DLD1 (cell line): Measurements from ENCODE around the gene CHPF.

Source experiments
- in situ Hi-C: cut with HindIII; loops from 2 replicates; pipeline ENCODE4 v1.10.0; 2017; ENCODE audit warnings: low sequenced_read_pairs

The CHPF gene

DNA sequence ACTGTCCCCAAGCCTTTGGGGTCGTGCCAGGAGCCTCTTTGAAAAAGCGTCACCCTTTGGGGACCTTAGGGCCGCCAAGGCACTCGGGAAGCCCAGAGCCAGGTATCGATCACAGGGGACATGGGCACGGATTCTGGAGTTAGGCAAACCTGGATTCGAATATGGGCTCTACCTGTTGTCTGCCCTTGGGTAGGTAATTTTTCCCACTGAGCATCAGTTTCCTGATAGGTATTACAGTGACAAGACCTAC, 9.5 kb upstream of the CHPF start:
- in situ Hi-C loops = no loop called here

DNA sequence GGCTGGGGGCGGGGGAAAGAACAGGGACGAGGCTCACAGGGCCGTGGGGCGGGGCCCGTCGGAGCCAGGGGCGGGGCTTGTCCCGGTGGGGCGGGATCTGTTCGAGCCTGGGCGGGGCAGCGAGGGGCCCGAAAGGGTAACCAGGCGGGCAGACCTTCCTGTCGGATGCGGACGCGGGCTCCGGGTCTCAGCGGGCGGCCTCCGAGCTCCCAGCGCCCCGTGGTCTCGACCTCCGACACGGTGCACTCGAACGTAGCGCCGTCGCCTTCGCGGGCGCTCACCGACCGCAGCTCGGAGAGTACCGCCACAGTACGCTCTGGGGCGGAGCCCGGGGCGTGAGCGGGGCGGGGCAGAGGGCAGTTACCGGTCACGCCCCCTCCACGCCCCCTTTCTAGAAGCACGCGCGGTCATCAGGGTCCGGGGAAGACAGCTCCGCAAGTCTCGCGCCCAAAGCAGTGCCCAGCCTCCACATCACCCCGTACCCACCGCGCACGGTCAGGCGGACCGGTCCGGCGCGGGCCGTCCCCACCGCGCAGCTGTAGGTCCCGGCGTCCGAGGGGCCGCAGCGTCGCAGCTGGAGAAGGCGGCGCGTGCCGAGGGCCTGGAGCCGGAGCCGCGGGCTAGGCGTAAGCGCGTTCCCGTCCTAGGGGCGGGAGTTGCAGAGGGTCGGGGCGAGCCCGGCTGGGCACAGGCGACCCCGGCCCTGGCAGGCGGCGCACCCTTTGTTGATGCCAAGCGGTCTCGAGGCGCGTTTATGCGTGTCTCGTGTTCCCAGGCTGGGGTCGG, 9.0 kb upstream of the CHPF start:
- in situ Hi-C loops = no loop called here

DNA sequence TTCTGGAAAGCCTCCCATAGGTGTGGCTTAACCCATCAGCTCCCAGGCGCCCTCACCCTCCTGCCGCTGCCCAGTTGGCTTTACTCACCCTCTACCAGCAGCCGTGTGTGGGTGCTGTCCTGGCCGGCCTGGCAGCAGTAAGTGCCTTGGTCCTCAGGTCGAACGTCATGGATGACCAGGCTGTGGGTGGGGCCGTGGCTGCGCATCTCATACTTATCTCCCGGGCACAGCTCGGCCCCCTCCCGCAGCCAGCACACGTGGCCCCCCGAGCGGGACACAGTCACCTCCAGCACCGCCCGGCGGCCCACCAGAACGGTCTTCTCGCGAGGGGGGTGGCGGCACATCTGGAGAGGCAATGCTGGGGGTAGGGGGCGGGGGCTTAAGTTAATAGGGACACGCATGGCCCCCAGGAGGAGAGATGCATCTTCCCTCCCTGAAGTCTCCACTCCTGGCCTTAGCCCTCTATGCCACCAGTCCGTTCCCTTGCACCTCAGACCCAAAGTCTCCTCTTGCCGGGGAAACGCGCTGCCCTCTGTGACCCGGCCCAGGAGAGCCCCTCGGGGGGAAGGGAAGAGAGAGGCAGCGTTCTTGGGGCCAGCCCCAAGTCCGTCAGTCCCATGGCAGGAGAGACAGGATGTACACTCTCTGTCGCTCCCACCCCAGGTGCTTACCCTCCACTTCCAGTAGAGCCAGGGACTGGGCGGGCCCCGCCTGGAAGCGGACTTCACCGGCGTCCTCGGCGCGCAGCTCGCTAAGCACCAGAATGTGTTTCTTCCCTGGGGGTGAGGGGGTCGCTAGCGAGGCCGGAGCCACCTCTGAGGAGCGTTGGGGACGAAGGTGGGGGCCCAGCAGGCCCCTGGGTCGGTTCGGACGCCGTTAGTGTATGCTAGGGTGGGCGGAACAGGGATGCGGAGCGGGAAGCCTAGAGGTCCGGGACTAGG, 8.1 kb upstream of the CHPF start:
- in situ Hi-C loops = no loop called here

DNA sequence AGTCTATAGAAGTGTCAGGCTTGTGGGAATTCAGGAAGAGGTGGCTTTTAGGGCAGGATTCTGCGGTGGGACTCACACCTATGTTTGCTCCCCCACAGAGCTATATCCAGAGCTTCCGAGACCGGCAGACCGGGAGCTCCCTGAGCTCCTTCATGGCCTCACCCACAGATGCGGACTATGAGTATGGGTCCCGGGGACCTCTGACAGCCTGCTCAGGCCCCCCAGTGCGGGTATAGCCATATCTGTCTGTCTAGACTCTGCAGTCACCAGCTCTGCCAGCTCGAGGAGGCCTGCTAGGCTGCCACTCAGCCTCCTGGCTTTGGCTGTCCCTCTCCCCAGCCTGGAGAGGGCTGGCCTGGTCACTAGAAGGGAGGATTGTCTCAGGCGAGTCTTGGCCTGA, 6.0 kb upstream of the CHPF start:
- in situ Hi-C loops = no loop called here

DNA sequence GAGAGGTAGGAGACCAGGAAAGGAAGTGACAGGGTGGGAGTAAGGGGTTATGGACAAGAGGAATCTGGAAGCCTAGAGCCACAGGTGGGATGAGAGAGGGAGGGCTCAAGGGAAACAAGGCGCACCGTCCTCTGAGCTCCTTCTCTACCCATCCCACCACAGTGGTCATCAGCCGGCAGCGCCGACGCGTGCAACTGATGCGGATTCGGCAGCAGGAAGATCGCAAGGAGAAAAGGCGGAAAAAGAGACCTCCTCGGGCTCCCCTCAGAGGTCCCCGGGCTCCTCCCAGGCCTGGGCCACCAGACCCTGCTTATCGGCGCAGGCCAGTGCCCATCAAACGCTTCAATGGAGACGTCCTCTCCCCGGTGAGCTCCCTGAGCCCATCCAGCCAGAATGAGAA, 5.4 kb upstream of the CHPF start:
- in situ Hi-C loops = no loop called here

DNA sequence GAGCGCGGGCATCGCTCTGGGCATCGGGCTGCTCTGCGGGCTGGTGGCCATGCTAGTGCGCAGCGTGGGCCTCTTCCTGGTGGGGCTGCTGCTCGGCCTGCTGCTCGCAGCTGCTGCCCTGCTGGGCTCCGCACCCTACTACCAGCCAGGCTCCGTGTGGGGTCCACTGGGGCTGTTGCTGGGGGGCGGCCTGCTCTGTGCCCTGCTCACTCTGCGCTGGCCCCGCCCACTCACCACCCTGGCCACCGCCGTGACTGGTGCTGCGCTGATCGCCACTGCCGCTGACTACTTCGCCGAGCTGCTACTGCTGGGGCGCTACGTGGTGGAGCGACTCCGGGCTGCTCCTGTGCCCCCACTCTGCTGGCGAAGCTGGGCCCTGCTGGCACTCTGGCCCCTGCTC, 4.0 kb upstream of the CHPF start:
- in situ Hi-C loops = no loop called here

DNA sequence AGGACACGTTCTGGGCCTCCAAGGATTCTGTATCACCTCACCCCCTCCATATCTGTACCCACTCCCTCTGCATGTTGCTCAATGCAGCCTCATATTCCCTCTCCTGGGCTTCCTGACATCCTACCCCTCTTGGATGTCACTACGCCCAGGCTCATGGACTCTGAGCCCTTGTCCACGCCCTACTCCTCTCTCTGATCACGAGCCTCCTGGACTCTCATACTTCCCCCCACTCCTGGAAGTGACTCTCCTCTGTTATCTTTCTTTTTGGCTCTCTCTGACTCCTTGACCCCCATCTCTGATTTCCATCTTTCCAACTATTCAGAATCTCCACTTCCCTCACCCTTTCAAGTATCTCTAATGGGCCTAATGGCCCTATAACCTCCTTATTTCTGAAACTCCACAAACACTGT, 2.3 kb upstream of the CHPF start:
- in situ Hi-C loops = no loop called here

DNA sequence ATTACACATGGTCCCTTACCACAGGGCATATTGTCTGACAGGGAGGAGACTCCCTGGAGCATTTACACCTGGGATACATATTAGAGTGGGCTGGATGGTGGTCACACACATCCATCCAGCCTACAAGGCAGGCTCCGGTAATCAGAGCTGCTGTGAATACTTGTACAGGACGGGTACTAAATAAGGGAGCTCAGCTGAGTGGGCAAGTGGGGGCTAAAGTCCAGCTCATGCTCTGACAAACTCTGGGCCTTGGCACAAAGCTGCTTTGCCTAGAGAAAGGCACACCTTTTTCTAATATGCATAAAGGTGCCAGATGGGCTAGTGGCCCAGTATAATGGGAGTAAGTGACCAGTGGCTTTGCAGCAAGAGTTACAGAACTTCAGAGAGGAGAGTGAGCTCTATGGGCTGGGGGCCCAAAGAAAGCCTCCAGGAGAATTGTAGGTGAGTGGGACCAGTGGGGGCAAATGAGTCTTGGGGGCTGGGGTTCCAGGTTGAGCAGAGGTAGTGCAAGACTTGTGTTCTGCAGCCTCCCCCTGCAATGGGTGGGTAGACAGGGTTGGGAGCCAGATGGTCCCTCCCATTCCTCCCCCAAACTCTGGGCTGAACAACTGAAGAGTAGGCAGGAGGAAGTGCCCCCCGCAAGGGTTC, 1.8 kb upstream of the CHPF start:
- in situ Hi-C loops = no loop called here

DNA sequence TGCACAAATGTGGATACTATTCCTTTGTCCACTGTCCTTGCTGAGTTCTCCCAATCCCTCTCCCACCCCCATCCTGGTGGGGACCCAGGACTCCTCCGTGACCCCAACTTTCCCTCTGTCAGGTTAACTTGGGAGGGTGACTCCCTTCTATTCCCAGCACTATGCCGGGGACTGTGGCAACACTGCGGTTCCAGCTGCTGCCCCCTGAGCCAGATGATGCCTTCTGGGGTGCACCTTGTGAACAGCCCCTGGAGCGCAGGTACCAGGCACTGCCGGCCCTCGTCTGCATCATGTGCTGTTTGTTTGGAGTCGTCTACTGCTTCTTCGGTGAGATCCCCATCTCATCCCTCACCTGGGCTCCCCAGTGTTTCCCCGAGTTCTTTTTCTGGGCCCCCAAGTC, 958 bp upstream of the CHPF start:
- in situ Hi-C loops = no loop called here

DNA sequence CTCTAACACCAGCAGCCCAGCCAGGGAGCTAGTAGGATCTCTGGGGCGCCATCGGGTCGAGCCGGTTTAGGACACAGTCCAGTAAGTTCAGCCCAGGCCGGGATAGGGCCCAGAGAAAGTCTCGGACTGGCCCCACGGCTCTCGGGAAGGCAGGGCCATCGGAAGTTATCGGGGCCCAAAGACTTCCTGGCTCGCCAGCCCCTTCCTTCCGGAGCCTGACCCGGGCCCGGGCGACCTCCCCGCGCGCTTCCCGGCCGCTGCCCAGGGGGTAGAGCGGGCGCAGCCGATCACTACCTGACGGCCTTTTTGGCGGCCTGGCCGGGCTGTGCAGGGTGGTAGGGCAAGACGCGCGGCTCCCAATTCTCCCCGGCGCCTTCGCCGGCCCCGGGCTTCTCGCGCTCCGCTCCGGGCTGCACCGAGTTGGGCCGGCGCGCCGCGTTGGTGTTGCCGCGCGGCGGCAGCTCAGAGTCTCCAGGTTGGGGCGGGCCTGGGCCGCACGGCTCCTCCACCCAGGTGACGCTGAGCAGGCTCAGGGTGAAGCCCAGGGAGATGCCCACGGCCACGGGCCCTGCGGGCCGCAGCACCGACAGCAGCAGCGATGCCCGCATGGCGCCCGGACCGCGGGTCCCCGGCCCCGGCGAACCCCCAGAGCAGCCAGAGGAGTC, 546 bp downstream of the CHPF start:
- in situ Hi-C loops = no loop called here

DNA sequence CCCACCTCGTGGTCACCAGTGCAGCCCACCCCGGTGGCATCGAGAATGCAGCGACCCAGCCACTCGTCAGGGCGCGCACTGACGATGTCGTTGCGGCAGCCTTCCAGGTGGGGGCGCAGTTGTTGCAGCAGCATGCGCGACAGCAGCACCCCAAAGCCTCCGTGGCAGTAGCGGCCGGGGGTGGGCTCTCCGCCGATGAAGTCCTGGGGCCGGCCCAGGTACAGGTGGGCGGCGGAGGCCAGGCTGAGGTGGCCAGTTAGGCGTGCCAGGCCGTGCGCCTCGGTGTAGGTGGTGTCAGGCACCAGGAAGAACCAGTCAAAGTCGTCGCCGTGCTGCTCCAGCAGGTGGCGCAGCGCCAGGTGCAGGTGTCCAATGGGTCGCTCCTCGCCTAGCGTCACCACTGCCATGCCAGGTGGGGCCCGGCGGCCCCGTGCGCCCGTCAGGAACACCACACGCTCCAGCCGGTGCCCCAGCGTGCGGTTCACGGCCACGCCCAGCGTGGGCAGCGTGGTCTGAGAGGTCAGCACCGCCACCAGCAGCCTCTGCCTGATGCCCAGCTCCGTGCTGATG, 1.9 kb downstream of the CHPF start:
- in situ Hi-C loops = no loop called here

DNA sequence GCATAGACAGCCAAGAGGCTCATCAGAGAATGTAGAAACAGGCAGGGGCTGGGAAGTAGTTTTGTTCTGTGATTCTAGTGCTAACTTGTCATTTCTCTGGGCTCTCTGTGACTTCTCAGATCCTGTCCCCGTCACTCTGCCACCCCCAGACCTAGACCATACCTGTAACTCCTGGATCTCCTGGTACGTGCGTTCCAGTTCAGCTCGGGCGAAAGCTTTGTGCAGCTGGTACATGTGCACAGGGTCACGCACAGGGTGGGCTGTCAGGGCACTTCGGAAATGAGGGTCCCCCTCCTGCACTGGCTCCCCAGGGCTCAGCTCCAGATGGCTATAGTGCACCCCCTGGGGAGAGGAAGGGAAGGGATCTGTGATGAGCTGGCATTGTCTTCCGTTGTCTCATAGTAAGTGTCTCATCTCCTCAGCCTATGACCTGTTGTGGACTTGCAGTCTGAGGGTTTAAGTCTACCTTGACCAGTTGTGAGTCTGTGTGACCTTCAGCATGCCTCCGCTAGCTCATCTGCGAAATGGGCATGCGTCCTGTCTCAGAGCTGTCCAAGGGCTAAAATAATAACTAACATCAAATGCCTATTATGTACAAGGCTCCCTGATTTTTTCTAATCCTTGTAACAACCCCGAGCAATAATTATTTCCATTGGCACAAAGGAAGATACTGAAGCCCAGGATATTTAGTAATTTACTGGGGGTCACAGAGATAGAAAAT, 2.7 kb downstream of the CHPF start:
- in situ Hi-C loops = no loop called here

DNA sequence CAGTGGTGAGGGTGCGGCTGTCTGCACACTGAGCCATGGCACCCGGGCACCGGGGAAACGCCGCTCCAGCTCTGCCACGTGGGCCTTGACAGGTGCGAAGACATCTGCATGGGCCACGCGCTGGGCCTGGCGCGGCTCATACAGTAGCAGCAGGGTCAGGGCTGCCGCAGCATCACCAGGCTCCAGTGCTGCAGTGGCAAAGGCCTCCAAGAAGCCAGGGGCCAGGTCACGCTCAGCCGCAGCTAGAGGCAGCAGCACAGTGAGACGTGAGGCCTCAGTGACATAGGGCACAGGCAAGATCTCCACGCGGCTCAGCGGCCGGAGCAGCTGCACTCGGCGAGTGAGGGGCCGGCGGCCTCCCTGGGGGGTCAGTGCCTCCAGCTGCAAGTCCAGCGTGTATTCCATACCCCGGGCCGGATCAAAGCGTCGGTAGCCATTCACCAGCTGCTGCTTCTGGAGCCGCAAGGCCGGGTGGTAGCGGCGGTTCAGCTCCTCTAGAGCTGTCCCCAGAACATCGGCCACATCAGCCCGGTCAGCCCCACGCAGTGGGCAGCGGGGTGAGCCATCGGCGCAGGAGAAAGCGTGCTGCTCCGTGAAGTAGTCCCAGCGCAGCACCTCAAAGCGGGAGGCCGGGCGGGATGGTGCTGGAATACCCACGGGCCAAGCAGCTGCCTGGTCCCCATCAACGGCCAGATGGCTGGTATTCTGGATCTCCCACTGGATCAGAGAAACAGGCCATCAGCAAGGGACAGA, 3.5 kb downstream of the CHPF start:
- in situ Hi-C loops = no loop called here

DNA sequence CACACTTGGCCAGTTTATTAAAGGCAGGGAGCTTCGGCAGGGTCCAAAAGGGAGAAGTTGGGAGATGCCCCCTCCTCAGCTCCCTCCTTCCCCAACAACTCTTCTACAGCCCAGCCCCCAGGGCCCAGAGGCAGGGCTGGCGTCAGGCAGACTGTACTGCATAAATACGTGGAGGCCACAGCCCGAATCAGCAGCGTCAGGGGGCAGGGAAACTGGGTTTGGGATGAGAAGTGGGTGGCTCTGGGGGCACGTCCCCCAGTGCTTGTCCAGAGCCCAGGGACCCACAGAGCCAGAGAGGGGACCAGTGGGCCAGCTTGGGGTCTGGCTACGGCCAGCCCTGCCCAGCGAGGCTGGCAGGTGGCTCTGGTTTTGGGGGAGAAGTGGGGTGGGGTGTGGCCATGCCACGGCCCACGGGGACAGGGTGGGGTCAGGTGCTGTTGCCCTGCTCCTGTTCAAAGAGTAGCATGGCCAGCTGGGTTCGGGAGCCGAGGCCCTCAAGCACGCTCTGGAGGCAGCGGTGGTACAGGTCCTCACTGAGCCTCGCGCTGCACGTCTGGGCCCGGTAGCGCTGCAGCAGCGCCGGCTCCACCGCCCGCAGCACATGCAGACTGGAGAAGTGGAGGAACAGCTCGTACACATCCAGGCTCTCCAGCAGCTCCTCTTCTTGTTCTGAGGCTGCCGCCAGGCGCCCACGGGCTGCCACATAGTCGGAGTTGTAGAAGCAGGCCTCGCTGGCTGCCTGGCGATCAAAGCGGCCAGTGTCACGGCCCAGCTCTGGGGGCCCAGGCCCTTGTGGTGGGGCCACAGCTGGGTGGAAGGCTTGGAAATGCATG, 4.4 kb downstream of the CHPF start:
- in situ Hi-C loops = no loop called here

DNA sequence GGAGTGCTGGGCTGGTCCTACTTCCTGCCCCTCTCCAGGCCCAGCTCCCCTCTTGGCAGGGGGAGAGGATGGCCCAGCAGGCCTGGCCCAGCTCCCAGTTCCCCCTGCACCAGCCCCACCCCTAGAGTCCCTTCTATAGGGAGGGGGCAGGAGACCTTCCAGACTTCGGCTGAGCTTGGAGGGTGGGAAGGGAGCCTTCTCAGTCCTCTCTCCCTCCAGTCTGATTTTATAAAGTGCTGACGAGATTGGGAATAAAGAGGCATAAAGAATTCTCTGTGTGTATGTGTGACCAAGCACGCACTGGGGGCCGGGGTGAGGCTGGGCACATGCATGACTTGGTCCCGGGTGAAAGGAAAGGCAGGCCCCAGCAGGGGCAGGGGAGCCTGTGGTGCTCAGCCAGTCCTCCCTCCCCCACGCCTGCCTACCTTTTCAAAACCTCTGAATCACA, 5.1 kb downstream of the CHPF start:
- in situ Hi-C loops = no loop called here

DNA sequence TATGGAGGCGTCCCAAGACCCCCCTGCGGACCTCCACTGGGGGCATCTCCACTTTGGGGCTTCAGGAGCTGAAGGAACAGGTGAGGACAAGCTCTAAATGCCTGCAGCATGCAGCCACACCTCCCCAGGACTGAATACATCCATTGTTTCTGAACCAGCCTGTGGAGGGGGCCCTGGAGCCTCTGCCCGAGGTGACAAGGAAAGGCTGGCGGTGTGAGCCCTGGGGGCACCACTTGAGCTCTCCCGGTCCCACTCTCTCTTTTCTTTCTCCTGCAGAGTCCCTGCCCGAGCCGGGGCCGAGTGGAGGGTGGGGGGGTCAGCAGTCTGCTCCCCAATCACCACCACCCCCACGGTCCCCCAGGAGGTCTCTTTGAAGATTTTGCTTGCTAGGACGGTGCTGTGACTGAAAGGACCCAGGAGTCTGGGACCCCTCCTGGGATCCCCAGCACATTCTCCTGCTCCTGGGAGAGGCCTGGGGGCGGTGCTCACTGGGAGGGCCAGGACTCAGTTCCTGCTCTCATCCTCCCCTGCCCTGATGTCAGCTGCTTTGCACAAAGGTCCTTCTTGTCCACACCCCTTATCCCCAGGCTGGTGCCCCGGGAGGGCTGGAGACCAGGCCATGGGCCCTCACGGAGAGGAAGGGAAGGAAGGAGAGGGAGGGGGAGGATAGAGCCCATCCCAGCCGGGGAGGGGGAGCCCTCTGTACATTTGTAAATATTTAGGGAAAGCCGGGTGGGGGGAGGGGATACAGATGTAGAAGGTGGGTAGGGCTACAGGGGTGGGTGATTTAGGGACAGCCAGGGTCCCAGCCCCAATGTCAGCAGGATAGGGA, 5.7 kb downstream of the CHPF start:
- in situ Hi-C loops = no loop called here

DNA sequence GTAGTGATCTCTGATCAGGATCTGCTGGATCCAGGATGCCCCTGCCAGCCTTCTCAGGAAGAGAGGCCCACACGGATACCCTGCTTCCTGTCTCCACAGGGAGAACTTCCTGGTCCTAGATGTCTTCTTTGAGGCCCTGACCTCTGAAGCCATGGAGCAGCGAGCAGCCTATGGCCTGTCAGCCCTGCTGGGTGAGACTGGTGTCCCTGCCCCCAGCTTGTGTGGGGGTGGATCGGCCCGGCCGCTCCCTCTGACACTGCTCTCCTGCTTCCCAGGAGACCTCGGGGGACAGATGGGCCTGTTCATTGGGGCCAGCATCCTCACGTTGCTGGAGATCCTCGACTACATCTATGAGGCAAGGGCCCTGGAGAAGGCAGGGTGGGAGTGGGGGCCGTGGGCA, 6.6 kb downstream of the CHPF start:
- in situ Hi-C loops = no loop called here

DNA sequence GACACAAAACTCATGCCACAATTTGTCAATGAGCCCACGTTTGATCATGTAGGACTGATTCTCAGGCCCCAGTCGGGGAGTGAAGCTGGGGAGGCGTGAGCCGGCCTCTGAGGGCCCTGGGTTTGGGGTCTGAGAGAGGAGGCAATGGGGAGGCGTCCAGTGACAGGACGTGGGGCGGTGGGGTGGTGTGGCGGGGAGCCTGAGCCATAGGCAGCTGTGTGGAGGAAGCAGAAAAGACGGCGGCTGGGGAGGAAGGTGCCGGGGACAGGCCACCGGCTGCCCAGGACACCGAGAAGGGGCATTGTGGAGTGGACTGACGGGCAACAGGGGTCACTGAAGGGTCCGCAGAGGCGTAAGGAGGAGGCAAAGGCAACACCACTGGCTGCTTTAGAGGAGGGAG, 7.2 kb downstream of the CHPF start:
- in situ Hi-C loops = no loop called here
